ENCODE measurements around the gene PRC1.
"Not testable (repeated sequence)": the region's sequence is repeated elsewhere in the genome, so short reads cannot be mapped to it uniquely, and the experiment has no call there.

Gene PRC1, protein sequence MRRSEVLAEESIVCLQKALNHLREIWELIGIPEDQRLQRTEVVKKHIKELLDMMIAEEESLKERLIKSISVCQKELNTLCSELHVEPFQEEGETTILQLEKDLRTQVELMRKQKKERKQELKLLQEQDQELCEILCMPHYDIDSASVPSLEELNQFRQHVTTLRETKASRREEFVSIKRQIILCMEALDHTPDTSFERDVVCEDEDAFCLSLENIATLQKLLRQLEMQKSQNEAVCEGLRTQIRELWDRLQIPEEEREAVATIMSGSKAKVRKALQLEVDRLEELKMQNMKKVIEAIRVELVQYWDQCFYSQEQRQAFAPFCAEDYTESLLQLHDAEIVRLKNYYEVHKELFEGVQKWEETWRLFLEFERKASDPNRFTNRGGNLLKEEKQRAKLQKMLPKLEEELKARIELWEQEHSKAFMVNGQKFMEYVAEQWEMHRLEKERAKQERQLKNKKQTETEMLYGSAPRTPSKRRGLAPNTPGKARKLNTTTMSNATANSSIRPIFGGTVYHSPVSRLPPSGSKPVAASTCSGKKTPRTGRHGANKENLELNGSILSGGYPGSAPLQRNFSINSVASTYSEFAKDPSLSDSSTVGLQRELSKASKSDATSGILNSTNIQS

DNA sequence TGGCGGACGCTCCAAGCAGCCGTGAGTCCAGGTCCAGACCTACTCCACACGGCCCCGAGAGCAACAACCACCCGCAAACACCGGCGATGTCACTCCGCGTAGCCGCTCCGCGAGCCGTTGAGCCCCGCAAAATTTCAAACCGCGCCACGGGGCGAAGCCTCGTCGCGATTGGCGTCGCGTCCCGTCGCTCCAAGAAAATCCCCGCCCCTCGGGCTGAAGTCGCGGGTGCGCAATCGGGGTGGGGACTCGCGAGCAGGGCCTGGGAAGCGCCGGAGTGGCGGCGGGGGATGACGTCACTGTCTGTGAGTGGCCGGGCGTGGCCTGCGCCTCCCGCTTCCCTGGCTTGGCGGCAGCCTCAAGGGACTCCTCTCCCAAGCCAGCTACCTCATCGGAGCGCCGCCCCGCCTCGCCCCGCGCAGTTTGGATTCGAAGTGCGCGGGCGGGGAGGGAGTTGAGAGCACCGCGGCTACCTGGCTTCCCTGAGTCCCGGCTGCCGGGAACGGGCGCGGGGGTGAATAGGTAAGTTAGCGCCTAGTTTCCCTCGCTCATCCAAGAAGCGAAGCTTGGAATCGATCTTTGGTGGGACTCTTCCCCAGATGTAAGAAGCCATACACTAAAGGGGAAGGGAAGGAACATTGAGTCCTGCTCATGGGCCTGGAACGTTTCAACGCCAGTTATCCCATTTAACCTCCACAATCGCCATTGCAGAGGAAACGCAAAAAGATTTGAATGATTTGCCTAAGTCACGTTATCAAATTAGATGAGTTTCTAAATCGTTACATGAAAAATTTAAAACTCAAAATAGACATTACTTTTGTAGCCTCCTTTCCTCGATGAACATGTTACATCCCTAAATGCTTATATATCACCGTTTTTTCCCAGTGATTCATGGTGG lies at the start of gene PRC1:
Gene PRC1, minus strand, starts transcription at position 119 of the 895 bp plus-strand sequence. Its CDS starts 118 bp downstream, at position 1.
- no peak for FAIRE-seq

- FAIRE-seq, result no peak
Observed at GRCh38 chr15:91043202-91043874, 49.0 kb upstream of the PRC1 start.

GRCh38 chr15:91040856-91041255 lies 46.5 kb upstream of the PRC1 start:
- FAIRE-seq, result no peak

- no peak for FAIRE-seq
Observed at GRCh38 chr15:91039996-91040395, 45.7 kb upstream of the PRC1 start.

DNA sequence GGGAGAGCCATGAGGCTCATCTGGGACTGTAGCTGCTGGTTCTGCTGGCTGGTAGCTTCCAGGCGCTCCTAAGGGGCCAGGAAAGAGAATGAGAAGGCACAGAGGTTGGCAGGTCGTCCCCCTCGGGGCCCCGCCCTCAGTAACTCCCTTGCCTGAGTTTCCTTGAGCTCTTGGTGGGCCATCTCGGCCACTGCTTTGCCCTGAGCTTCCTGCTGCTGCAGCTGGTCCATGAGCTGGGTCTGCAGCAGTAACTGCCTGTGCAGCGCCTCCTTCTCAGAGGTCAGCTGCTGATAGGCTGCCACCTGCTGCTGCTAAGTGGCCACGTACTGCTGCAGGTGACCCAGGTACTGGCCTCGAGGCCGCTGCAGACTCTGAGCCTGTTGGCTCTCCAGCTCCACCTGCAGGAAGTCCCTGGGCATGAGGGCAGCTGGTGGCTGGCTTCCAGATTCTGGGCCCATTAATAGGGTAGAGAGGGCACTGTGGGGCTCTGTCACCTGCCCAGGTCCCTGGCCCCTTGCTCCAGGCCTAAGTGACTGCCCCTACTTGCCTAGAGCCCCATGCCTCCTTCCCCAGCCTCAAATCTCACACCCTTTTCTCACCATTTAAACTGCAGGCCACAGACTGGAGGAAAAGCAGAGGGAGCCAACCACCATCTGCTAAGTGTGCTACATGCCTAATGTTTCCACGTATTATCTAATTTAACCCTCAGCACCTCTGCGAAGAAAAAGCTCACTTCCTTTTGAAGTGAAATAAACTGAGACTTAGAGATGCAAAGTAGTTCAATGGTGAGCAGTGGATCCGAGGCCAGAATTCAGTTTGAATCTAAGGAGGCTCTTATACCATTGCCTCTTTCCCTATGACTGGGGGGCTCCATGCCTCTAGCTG lies 38.8 kb upstream of the PRC1 start:
- FAIRE-seq, result no peak

DNA sequence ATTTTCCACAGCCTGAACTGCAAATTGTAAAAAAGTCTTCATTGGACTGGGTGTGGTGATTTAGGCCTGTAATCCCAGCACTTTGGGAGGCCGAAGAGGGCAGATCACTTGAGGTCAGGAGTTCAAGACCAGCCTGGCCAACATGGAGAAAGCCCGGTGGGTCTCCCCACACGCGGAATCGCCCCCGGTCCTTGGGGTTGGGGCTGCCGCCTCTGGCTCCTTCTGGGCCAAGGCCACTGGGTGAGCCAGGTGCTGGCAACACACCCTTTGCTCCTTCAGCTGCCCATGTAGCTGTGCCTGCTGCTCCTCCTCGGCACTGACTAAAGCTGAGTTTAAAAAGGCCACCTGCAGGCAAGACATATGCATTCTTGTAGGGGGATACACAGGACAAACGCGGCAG lies 37.5 kb upstream of the PRC1 start:
- no peak for FAIRE-seq

DNA sequence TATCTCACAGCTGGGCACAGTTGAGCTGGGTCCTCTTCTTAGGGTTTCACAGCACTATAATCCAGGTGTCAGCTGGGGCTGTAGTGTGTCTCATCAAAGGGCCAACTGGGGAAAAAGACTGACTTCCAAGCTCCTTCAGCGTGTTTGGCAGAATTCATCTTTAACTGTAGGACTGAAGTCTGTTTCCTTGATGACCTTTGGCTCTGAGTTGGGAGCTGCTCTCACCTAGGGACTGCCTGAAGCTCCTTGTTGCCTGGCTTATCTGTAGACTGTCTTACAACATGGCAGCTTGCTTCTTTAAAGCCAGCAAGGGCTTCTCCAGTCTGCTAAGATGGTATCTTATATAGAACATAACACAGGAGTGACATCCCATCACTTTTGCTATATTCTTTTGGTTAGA lies 33.3 kb upstream of the PRC1 start:
- FAIRE-seq, result no peak

DNA sequence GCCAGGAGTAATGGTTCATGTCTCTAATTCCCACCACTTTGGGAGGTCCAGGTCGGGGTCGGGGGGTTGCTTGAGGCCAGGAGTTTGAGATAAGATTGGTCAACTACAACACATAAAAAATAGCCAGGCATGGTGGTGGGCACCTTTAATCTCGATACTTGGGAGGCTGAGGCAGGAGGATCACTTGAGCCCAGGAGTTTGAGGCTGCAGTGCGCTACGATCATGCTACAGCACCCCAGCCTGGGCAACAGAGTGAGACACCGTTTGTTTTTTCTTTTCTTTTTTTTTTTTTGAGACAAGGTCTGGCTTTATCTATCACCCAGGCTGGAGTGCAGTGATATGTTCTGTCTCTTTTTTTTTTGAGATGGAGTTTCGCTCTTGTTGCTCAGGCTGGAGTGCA lies 29.4 kb upstream of the PRC1 start:
- no peak for FAIRE-seq

GRCh38 chr15:91022832-91023129 lies 28.4 kb upstream of the PRC1 start:
- no peak for FAIRE-seq

- no peak for FAIRE-seq
Observed at GRCh38 chr15:91022075-91022831, 27.9 kb upstream of the PRC1 start, which contains the start of gene VPS33B. TSS of gene VPS33B (minus strand) at chr15:91022594. CDS start at chr15:91022249, 345 bp downstream.

GRCh38 chr15:91021516-91022074 lies 27.3 kb upstream of the PRC1 start:
- FAIRE-seq, result no peak

DNA sequence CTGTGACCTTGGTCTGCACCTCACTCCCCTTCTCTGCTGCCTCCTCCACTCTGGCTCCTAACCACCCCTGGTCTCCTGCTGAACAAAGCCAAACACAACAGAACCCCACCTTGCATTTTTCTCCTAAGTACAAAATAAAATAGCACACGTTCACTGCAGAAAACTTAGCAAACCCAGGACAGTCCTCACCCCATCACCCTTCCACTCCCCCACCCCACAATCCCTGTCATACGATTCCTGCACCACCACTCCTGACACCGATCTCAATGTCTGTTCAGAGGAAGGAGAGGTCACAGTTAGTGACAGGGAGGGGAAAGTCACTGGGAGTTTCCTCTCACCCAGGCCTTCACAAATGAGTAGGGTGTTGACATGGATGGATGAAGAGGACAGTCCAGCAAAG lies 23.8 kb upstream of the PRC1 start:
- FAIRE-seq, result no peak

- no peak for FAIRE-seq
Observed at GRCh38 chr15:91017716-91018115, 23.4 kb upstream of the PRC1 start.

DNA sequence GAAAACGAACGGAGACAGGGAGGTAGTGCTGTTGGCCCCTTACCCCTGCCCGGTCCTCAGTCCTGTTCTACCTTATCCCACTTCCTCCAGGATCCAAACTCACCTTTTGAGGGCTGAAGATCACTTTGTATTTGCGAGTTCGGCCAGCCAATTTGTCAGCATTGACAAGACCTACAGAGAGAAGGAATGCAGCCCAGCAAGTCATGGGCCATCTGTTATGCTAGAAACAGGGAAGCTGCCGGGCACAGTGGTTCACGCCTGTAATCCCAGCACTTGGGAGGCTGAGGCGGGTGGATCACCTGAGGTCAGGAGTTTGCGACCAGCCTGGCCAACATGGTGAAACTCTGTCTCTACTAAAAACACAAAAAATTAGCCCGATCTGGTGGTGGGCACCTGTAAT lies 19.4 kb upstream of the PRC1 start:
- not testable (repeated sequence) for FAIRE-seq

DNA sequence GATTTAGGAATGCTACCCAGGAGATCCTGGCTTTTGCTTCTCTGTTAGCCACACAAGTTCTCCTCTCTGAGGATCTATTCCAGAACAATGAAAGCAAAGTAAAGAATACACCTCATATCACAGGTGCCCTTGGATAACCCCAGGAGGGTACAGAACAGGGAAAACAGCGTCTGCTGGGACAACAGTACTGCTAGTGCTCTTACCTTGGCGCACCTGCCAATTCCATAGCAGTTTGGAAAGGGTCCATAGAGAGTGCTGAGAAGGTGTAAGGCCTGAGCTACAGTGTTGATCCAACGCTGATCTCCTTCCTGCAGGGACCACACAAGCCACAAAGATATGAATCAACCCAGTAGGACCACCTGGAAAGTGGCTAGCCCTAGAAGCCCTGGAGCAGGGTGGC lies 12.9 kb upstream of the PRC1 start:
- no peak for FAIRE-seq

GRCh38 chr15:91001209-91001608 lies 6.9 kb upstream of the PRC1 start:
- FAIRE-seq, result no peak

DNA sequence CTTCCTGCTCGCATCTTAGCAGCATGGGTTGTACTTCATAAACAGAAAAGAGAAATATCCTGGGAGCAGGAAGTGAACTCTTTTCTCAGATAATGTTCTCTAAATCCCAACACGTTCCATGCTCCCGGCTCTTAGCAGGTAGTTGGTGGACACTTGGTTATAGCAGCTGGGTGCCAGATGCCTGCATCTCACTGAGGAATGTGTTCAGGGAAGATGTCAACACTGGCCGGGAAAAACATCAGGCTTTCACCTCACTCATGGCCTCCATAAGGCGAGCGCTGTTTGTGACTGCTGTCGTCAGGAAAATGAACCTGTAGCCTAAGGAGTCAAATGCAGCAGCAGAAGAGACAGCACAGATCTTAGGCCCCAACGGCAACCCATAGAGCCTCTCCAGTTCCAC lies 4.4 kb upstream of the PRC1 start:
- no peak for FAIRE-seq

DNA sequence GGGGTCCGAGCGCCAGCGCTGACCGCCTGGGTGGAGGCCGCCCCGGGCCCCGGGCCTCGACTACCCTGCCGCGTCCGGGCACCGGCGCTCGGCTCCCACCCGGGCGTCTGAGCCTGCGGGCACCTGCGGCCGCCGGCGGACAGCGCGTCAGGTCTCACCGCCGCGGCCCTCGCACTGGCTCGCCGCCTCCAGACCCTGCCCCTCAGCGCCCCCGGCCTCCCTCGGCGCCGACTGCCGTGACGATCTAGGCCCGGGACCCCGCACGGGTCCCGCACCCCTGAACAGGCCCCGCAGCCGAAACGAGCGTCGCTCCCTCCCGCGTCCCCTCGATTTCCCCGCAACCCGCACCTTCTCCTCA lies 297 bp downstream of the PRC1 start:
- no peak for FAIRE-seq

DNA sequence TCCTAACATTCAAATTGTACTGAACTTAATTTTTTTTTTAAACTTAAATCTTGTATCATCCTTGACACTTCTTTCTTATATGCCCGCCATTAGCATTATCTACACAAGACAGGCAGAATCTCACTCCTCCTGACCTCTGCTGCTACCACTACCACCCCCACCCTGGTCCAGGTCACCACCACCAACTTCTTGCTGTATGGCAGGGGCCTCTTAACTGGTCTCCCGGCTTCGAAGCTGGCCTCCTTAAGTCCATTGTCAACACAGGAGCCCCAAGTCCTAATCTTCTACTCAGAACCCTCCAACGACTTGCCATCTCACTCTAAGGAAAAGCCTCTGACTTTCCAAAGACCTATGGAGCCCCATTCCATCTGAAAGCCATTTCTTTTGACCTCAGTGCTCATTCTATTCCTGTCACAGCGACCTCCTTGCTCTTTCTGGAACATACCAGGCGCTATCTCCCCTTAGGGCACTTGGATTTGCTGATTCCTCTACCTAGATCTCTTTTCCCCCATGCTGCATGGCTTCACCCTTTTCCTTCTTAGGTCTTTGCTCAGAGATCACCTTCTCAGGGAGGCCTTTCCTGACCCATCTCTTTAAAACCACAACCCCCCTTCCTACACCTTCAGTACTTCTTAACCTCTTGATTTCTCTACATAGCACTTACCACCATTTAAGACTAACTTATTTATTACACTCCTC lies 2.6 kb downstream of the PRC1 start:
- no peak for FAIRE-seq

DNA sequence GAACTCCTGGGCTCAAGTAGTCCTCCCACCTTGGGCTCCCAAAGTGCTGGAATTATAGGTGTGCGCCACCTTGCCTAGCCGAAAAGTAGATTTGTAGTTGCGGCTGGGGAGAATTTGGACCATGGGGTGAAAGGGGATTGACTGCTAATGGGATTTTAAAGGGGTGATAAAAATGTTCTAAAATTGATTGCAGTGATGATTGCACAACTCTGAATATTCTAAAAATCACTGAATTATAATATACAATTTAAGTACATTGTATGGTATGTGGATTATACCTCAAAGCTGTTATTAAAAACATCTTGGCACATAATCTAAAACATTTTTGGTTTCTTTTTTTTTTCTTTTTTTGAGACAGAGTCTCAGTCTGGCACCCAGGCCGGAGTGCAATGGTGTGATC lies 3.9 kb downstream of the PRC1 start:
- FAIRE-seq, result no peak

Measured in colon (tissue), 2 donors.